Fibroblast of upper back skin (primary cell): ENCODE results near the gene SLC7A11.
"Not testable (repeated sequence)": the region's sequence is repeated elsewhere in the genome, so short reads cannot be mapped to it uniquely, and the experiment has no call there.

Experiments
- DNase-seq: peaks from one replicate; pipeline ENCODE4 v3.0.0-alpha.2; 2013

The SLC7A11 gene

DNA sequence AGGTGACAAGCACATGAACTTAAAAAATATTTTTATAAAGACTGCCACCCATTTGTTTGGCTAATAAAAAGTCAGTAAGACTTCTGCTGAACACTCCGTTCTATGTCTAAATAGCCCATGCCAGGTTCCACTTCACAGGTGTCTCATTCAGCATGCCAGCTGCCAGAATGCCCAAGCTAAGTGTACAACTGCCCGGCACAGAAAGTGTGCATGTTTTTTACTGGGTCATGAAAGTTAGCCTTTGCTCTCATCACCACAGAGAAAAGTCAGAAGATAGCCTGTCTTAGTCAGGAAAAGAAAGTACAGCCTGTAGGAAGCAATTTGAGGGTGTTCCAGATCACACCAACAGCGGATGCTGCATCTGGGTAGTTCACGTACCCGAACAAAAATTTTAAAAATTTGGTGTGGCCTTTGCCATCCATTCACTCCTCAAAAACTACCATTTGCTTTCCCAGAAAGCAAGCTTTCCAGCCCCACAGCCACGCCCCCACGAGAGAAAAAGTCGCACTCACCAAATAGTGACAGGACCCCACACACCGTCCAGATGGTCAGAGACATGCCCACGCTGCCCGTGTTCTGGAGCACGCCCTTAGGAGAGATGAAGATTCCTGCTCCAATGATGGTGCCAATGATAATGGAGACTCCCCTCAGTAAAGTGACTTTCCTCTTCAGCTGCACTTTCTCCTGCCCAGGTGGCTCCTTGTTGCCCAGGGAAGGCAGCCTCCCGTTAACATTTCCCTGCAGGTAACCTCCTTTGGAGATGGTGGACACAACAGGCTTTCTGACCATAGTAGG lies 671 bp downstream of the SLC7A11 start:
- DNase-seq, result peak; percentile 34

DNA sequence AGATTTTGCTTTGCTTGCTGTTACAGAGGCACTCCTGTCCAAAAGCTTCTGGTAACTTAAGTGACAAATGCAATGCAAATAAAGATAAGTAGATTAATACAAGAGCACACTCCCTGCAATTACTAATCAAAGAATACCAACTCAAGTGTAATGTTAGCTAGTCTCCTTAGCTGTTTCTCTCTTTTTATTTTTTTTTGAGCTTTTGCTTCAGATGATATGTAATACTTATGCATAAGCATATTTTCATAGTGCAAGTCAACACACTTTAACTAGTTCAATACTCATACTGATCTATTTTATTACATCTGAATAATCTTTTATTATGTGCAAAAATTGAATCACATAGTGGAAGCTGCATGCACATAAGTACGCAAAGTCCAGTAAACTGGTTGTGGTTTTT lies 2.7 kb downstream of the SLC7A11 start:
- no peak for DNase-seq

DNA sequence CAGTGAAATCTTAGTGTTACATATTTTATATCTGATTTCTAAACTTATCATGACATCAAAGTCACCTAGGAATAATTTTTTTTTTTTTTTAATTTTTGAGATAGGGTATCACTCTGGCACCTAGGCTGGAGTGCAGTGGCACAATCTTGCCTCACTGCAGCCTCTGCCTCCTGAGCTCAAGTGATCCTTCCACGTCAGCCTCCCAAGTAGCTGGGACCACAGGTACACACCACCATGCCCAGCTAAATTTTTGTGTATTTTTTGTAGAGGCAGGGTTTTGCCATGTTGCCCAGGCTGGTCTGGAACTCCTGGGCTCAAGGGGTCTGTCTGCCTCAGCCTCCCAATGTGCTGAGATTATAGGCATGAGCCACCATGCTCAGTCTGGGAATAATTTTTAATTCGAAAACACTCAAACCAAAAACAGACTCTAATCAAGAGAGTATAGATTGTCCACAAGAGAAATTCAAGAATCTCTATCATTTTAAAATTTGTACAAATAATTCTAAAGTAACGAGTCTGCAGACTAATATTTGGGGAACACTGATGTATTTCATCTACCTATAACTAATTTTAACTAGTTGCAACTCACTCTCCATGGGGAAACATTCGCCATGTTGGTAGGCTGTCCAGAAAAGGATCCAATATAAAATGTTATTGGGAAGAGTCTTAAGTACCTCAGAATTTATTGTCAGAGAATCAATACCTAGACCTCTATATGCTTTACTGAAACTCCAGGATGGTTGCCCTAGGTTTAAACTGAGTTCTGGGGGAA lies 3.4 kb downstream of the SLC7A11 start:
- no peak for DNase-seq

DNA sequence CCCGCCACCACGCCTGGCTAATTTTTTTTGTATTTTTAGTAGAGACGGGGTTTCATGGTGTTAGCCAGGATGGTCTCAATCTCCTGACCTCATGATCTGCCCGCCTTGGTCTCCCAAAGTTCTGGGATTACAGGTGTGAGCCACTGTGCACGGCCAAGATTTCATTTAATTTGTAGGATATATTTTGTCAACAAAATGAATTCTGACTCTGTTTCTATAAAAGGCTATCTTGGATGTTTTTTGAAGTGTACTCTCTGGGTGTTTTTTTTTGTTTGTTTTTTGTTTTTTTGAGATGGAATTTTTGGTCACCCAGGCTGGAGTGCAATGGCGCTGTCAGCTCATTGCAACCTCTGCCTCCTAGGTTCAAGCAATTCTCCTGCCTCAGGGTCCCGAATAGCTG lies 5.0 kb downstream of the SLC7A11 start:
- not testable (repeated sequence) for DNase-seq

DNA sequence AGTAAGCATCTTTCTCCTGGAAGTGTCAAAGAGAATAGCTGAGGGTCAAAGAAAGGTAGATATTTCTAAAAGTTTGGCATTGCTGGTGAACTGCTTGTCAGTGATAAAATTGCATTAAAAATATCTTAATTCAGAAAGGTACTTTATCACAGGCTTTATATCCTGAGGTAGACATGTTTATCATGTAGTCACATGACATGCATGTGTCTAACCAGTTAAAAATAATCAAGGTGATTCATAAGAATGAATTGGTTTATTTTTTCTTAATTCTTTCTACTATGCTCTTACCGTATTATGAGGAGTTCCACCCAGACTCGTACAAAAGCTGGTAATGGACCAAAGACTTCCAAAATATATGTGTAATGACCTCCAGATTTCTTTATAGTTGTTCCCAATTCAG lies 6.1 kb downstream of the SLC7A11 start:
- no peak for DNase-seq

DNA sequence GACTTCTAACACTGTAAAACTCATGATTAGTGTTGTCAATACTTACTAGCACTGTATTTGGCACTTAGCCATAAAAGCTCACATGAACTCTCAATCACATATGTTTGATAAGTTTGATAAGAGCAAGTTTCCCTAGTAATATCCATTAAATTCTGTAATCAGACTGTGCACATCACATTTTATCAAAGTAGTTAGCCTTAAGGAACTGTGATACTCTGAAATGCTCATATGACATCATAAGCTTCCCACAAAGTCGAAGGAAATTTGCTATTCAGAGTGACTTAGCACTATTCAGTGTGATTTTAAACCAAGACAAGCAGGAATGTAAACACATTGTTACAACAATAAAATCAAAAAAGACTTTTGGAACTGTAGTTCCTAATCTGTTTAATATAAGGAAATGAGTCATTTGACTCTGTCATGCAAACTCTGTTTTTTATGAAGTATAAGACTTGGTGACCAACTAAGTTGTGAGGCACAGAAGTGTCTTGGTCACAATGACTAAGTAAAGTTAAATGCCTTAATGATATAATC lies 6.7 kb downstream of the SLC7A11 start:
- peak; percentile 76 for DNase-seq

DNA sequence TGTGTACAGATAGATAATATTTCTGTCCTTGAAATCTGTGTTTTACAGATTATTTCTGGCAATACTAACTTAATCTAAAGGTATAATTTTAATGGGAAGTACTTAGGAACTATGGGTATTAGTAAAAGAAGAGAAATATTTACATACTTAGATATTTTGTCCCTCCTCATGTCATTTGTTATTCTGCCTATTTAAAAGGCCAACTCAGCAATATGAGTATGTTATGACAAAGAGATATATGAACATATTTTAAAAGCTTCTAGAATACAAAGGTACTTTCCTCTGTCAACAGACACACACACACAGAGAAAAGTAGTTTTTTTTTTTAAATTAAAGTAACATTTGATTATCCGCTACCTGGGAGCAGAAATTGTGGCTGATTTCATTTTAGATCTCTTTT lies 7.9 kb downstream of the SLC7A11 start:
- no peak for DNase-seq

DNA sequence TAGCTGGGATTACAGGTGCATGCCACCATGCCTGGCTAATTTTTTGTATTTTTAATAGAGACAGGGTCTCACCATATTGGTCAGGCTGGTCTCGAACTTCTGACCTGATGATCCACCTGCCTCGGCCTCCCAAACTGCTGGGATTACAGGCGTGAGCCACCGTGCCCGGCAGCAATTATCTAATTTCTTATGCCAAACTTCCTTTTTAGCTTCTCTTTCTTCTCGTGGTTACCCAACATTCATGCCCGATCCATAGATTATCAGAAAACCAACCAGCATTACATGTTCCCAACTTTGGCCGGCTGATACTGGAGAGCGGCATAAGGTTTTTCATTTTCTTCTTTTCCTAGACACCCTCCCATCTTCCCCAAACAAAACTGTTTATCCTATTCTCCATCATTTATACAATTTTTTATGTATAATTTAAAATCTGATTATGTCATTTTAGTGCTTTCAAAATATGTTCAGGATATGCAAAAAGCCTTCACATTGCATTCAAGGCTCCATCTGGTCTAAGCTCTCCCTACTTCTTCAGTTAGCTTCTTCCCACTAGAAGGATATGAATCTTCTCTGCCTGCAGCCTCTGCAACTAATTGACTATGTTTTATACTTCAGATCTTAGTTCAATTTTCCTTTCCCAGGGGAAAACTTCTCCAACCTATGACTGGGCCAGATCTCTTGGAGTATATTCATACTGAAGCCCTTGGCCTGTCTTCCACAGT lies 8.7 kb downstream of the SLC7A11 start:
- DNase-seq, result no peak

DNA sequence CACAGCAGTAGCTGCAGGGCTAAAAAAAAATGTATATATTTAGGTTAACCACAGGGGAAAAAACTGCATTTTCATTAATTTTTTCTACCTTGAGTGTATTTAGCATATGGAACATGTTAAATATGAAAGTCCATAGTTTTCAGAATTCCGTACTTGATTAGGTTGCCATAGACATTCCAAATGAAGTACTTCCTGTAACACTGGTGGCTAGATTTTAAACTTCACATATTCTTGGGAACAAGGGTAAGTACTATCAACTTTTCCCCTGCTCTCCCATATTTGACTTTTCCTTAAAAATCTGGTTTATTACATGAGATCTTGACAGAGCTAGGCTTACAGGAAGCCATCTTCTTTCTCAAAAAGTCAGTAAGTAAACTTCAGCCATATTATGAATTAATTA lies 9.8 kb downstream of the SLC7A11 start:
- DNase-seq, result no peak

DNA sequence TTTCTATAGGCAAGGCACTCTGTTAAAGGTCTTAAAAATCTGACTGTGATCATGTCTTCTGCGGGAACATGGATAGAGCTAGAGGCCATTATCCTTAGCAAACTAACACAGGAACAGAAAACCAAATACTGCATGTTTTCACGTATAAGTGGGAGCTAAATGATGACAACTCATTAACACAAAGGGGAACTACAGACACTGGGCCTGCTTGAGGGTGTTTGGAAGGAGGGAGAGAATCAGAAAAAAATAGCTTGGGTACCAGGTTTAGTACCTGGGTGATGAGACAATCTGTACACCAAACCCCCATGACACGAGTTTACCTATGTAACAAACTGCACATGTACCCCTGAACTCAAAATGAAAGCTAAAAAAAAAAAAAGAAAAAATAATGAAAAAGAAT lies 12.1 kb downstream of the SLC7A11 start:
- DNase-seq, result no peak

DNA sequence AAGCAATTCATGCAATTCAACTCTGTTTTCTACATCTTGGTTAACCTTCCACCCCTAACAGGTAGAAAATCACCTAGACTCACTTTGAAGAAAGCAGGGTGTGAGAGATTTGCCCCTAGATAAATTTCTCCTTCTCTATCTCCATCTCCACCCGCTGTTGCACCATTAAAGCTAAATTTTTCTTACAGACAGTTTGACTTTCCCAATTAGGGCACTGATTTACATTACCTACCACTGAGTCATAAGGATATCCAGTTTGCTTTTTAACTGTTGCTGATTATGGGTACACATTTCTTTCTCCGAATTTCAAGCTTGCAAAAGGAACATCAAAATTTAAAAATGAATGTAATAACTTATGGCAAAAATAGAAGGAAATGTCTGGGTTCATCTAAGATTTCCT lies 13.0 kb downstream of the SLC7A11 start:
- DNase-seq, result no peak

DNA sequence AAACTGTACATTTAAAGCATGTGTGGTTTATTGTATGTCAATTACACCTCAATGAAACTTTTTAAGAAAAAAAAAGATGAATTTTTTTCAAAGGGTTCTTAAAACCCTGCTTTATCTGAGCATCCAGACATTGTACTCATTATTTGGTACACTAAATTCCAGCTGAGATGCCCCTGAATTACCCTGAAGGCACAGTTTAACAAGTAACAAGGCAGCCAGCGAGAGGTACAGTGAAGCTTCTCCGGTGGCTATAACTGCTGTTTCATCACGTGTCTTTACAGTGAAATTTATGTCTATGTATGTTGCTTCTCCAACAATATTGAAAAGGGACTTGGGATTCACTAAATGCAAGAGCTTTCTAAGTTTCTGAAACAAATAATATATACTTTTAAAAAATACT lies 15.8 kb downstream of the SLC7A11 start:
- no peak for DNase-seq

DNA sequence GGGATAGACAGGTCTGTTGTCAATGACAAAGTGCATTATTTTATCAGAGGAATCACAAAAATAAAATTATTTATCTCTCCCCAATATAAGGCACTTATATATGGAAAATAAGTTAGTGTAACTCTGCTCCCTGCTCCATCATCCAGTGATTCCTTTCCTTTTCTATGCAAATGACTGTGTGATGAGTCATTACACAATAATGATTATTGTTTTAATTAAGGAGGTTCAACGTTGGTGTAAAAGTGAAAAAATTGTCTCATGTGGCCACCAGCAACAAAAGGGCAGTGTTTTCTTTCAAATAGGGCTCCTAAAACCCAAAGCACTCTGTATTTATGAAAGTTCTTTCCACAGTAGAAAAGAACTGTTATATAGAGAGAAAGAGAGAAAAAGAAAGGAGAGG lies 16.7 kb downstream of the SLC7A11 start:
- DNase-seq, result no peak

DNA sequence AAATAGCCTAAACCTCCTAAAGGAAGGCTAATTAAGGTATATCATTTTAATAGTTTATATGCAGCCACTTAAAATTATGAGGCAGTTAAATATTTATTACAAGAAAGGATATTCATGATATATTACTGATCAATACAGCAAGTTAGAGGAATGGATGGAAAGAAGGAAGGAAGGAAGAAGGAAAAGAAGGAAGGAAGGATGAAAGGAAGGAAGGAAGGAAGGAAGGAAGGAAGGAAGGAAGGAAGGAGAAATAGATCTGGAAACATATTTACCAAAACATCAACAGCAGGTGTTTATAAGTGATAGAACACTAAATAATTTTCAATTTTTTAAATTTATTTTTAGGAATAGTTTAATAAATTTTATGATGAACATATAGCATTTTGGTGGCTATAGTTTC lies 17.5 kb downstream of the SLC7A11 start:
- DNase-seq, result no peak

DNA sequence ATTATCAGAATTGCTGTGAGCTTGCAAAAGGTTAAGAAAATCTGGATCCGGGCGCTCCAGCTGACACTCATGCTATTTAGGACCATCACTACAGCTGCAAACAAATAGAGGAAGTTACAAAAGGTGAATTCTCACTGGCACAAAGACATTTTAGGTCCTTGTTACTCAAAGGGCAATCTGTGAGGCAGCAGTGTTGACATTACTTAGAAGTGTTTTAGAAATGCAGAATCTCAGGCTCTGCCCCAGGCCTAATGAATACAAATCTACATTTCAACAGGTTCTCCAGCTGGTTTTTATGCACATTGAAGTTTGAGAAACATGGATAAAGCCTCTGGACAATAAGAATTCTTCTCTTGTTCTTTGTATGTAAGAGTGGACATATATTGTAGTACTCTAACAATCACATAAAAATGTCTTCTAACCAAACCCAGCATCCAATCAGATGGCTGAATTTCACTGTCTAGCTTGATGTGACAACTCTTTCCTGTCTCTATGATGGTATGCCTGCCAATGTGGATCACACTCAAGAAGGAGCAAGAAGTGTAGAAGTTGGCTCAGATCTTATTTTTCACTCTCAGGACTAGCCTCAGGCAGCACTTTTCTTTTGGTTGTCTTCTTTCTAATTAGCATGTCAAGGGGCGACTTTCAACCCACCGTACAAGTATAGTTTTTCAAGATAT lies 18.8 kb downstream of the SLC7A11 start:
- DNase-seq, result no peak

DNA sequence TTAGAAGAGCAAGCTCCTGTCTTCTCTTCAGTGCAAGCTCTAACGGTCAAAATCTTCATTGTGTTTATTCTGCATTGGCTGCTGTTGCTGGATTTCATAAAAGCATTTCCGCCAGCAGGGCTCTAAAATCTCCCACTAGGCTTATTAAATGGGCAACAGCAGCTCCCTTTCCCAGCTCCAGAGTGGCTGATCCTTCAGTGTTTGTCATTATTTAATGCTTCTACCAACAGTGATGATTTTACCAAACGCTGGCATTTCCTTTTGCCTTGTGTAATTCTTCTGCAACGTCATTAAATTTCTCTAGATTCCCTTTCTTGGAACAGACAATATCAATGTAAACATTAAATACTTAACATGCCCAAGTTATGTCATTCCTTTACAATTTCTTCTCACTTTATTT lies 20.1 kb downstream of the SLC7A11 start:
- peak; percentile 90 for DNase-seq

DNA sequence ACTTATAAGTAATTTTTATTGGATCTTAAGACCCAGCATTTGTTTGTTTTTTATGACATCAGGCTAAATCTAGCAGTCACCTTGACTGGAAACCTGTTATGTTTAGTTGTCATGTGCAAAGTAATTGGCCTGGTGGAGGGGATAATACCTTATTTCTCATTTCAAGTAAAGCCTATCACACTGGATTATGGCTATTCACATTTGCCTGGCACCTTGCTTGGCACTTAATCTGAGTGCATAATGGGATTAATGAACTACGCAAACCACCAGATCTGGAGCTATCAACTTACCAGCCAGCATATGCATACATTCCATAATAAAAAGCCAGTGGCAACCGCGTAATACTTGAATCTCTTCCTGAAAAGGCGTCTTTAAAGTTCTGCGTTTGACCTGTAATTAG lies 23.2 kb downstream of the SLC7A11 start:
- DNase-seq, result no peak

DNA sequence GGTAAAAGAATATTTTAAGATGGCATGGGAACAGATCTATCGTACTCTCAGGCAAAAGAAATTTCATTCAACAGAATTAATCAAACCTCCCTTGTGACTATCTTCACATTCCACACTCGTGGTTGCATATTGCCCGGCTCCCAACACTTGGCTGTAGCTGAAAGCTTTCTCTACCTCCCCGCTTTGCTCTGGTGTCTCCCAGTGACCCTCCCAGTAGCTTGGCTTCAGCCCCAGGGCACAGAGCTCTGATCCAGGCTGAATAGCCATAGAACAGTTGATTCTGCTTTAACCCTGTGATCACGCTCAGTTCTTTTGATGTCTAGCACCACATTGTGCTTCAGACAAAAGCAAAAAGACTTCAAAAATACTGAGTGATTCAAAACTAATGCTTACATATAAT lies 24.6 kb downstream of the SLC7A11 start:
- no peak for DNase-seq

DNA sequence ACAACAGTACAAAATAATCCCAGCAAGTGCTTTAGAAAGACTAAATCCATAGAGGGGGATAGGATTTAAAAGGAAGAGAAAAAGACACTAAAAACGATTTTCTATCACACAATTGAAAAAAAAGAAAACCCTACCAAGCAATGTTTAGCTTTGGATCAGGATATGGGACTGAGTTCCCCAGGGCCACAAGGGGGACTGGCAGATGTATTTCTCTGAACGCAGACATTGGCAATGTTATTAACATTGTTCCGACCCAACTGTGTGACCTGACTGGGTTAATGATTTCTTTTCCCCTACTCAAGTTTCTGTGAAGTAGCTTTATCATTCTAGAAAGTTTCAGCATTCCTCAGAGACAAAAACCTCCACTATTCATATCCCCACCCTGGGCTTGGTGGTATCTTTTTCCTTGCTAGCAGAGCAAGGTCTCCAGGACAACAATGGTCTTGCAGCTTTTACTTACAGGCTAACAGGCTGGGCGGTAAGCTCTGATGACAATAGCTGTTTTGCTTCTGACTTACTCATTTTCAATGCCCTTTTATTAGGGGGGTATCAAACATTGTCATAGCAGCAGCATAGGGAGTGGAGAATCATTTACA lies 25.8 kb downstream of the SLC7A11 start:
- no peak for DNase-seq

DNA sequence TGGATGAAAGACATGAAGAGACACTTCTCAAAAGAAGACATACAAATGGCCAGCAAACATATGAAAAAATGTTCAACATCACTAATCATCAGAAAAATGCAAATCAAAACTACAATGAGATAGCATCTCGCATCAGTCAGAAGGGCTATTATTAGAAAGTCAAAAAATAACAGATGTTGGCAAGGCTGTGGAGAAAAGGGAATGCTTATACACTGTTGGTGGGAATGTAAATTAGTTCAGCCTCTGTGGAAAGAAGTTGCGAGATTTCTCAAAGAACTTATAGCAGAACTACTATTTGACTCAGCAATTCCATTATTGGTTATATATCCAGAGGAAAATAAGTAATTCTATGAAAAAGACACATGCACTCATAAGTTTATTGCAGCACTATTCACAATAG lies 31.6 kb downstream of the SLC7A11 start:
- peak; percentile 44 for DNase-seq

DNA sequence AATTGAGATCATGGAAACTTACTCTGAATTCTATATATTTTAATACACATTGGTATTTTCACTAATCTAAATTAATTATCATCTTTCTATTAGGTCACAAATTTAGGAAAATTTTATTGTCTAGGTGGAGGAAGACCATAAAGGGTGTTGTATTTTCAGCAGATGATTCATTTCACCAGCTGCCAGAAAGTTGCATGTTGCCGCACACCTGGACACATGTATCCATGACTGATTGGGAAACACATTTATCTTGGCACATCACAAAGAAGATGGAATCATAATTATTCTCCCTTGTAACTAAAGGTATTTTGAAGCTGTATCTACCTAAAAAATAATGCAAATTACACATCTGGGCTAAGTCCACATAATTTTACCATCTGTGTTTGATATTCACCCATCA lies 33.1 kb downstream of the SLC7A11 start:
- no peak for DNase-seq

DNA sequence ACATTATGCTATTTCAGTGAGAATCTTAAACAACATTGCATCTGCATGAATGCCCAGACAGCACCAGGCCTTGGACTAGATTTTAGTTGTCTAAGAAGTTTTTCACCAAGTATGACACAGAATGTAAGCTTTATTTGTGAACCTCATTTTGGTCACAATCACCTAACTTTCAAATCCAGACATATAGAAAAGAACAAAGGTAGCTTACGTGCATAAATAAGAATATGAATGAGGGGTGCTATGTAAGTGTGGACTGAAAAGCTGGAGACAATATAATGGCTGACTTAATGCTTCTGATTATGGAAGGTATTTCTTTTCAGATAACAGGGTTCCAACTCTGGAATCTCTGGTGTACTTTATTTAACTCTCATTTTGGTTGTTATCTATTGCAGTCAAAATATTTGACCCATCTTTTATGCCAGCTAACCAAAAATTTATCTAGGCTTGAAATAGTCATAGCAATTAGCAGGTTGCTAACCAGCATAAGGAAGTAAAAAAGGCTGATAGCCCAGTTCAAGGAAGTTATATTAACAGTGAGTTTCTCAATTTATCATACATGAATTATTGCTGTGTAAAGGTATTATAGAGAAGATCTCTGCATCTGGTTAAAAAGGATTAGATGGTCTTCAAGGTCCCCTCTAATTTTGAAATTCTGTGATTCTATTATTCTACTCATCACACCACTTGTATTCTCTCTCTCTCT lies 36.5 kb downstream of the SLC7A11 start:
- no peak for DNase-seq
